Ishikawa (cell line): ENCODE data around the gene MAP3K4.

Source experiments
- CREB1 ChIP-seq: IDR thresholded peaks from 2 replicates; pipeline ENCODE4 v1.6.1; 2012; ENCODE audit warnings: low read depth
- RAD21 ChIP-seq: IDR thresholded peaks from 2 replicates; pipeline ENCODE4 v1.6.1; 2012; ENCODE audit warnings: low read depth
- TEAD4 ChIP-seq: IDR thresholded peaks from 2 replicates; pipeline ENCODE4 v1.6.1; 2012
- ZBTB7A ChIP-seq: IDR thresholded peaks from 2 replicates; pipeline ENCODE4 v1.6.1; 2012; ENCODE audit warnings: low read depth

GRCh38 chr6:160995271-160995670 is 3.7 kb downstream of the MAP3K4 start:
- TF ChIP-seq RAD21 (no peak), CREB1 (no peak), TEAD4 (no peak), ZBTB7A (no peak)
